Measurements from ENCODE around the gene RPA3. TPM values are rescaled to one million over a fixed set of nuclear protein-coding genes. Genes with fewer than 3 reads are reported as not detected.

Gene RPA3
- total RNA-seq, 1 donor from 2014 or later: 0.96 TPM

GRCh38 chr7:7694542-7694941 is 23.9 kb downstream of the RPA3 start:
- Histone ChIP-seq H3K4me1 (peaks cover 0 to 14% of the 10 kb centered on the region in 2 donors), H3K4me3 (no peak overlapping the region), H3K36me3 (no peaks in the 10 kb centered on the region), H3K27ac (no peak overlapping the region), H3K9me3 (no peaks in the 10 kb centered on the region), H3K27me3 (no peaks in the 10 kb centered on the region)
- intact Hi-C loops (cut with DNase I): no loop called here
- no peak for TF ChIP-seq CTCF (IDR thresholded peaks at IDR 0.05)
- no peak for DNase-seq (ENCODE audit: low spot score in 2 of 2)

GRCh38 chr7:7693881-7694280 is 24.5 kb downstream of the RPA3 start:
- Histone ChIP-seq H3K4me1 (peaks cover 0 to 13% of the 10 kb centered on the region in 2 donors), H3K27ac (no peak overlapping the region), H3K4me3 (no peak overlapping the region), H3K36me3 (no peaks in the 10 kb centered on the region), H3K9me3 (no peaks in the 10 kb centered on the region), H3K27me3 (no peaks in the 10 kb centered on the region)
- TF ChIP-seq CTCF (IDR thresholded peaks at IDR 0.05): no peak
- no peak for DNase-seq (ENCODE audit: low spot score in 2 of 2)
- intact Hi-C loops (cut with DNase I): no loop called here

GRCh38 chr7:7688956-7689355 is 29.5 kb downstream of the RPA3 start:
- no peak for TF ChIP-seq CTCF (IDR thresholded peaks at IDR 0.05)
- intact Hi-C loops (cut with DNase I): loop anchor here (10.0 kb wide), 1 partner anchor 376 kb away; no protein-coding TSS in a partner anchor
- Histone ChIP-seq H3K4me1 (peaks cover 0 to 7% of the 10 kb centered on the region in 2 donors), H3K27ac (no peak overlapping the region), H3K9me3 (no peaks in the 10 kb centered on the region), H3K4me3 (no peak overlapping the region), H3K36me3 (no peaks in the 10 kb centered on the region), H3K27me3 (no peaks in the 10 kb centered on the region)
- DNase-seq (ENCODE audit: low spot score in 2 of 2): no peak

GRCh38 chr7:7688310-7688709 is 30.1 kb downstream of the RPA3 start:
- Histone ChIP-seq H3K27me3 (no peaks in the 10 kb centered on the region), H3K4me3 (peak overlapping the region in 1 of 2 donors; percentile 33)
- intact Hi-C loops (cut with DNase I): loop anchor here (10.0 kb wide), 1 partner anchor 376 kb away; no protein-coding TSS in a partner anchor

GRCh38 chr7:7687800-7688199 is 30.6 kb downstream of the RPA3 start:
- Histone ChIP-seq H3K27me3 (no peaks in the 10 kb centered on the region), H3K4me3 (peak overlapping the region in 1 of 2 donors; percentile 33), H3K36me3 (no peaks in the 10 kb centered on the region), H3K27ac (peak overlapping the region; percentile 9 to 27), H3K9me3 (no peaks in the 10 kb centered on the region), H3K4me1 (peaks cover 0 to 7% of the 10 kb centered on the region in 2 donors)
- intact Hi-C loops (cut with DNase I): loop anchor here (10.0 kb wide), 1 partner anchor 377 kb away; no protein-coding TSS in a partner anchor
- no peak for DNase-seq (ENCODE audit: low spot score in 2 of 2)
- no peak for TF ChIP-seq CTCF (IDR thresholded peaks at IDR 0.05)

More at GRCh38 chr7:7688310-7688709, 30.1 kb downstream of the RPA3 start:
- Histone ChIP-seq H3K9me3 (no peaks in the 10 kb centered on the region), H3K27ac (peak overlapping the region; percentile 9 to 27), H3K4me1 (peaks cover 0 to 7% of the 10 kb centered on the region in 2 donors), H3K36me3 (no peaks in the 10 kb centered on the region)
- TF ChIP-seq CTCF (IDR thresholded peaks at IDR 0.05): no peak
- no peak for DNase-seq (ENCODE audit: low spot score in 2 of 2)

Data from ascending aorta (tissue), 2 donors.